ENCODE results near the gene BMPR1B. TPM values are rescaled to one million over a fixed set of nuclear protein-coding genes. Genes with fewer than 3 reads are reported as not detected.

Gene BMPR1B
- total RNA-seq, 4 donors from 2014 or later = 0.46 to 1.3 (median 0.88) TPM

GRCh38 chr4:95021099-95021498 is 263.3 kb downstream of the BMPR1B start:
- WGBS, 2 donors = 98% methylated on average over 1 of the region's 1 CpG
- no peak for DNase-seq (ENCODE audit: low spot score in 2 of 2)
- intact Hi-C loops (cut with DNase I; ENCODE audit: low total_unique reads) = no loop called here
- TF ChIP-seq CTCF (IDR thresholded peaks at IDR 0.05) = no peak
- H3K4me3 ChIP-seq (ENCODE audit: low read depth, poor library complexity, severe bottlenecking) = no peak overlapping the region

- 80 to 86% methylated on average over 5 of the region's 5 CpGs for WGBS, 2 donors
- intact Hi-C loops (cut with DNase I; ENCODE audit: low total_unique reads) = no loop called here
- no peak overlapping the region for H3K4me3 ChIP-seq (ENCODE audit: low read depth, poor library complexity, severe bottlenecking)
- TF ChIP-seq POLR2A (IDR thresholded peaks at IDR 0.05) = no peak
- no peak for TF ChIP-seq CTCF (IDR thresholded peaks at IDR 0.05)
- DNase-seq (ENCODE audit: low spot score in 2 of 2) = no peak
Measured at GRCh38 chr4:95023110-95023509, 265.4 kb downstream of the BMPR1B start.

GRCh38 chr4:95027905-95028618 is 270.3 kb downstream of the BMPR1B start:
- intact Hi-C loops (cut with DNase I; ENCODE audit: low total_unique reads) = no loop called here

GRCh38 chr4:95038791-95039190 is 281.0 kb downstream of the BMPR1B start:
- WGBS, 2 donors = 90 to 92% methylated on average over 4 of the region's 4 CpGs
- DNase-seq (ENCODE audit: low spot score in 2 of 2) = no peak
- TF ChIP-seq CTCF (IDR thresholded peaks at IDR 0.05) = no peak
- no peak for TF ChIP-seq POLR2A (IDR thresholded peaks at IDR 0.05)
- intact Hi-C loops (cut with DNase I; ENCODE audit: low total_unique reads) = no loop called here
- no peak overlapping the region for H3K4me3 ChIP-seq (ENCODE audit: low read depth, poor library complexity, severe bottlenecking)

More at GRCh38 chr4:95027905-95028618, 270.3 kb downstream of the BMPR1B start:
- DNase-seq (ENCODE audit: low spot score in 2 of 2) = no peak
- H3K4me3 ChIP-seq (ENCODE audit: low read depth, poor library complexity, severe bottlenecking) = no peak overlapping the region
- TF ChIP-seq POLR2A (IDR thresholded peaks at IDR 0.05) = no peak
- no peak for TF ChIP-seq CTCF (IDR thresholded peaks at IDR 0.05)

GRCh38 chr4:95044324-95044837 is 286.6 kb downstream of the BMPR1B start:
- 62 to 68% methylated on average over 5 of the region's 5 CpGs for WGBS, 2 donors

More at GRCh38 chr4:95044324-95044837, 286.6 kb downstream of the BMPR1B start:
- H3K4me3 ChIP-seq (ENCODE audit: low read depth, poor library complexity, severe bottlenecking) = no peak overlapping the region
- TF ChIP-seq CTCF (IDR thresholded peaks at IDR 0.05) (no peak), POLR2A (IDR thresholded peaks at IDR 0.05) (no peak)
- DNase-seq (ENCODE audit: low spot score in 2 of 2) = no peak
- intact Hi-C loops (cut with DNase I; ENCODE audit: low total_unique reads) = no loop called here

All from lower leg skin (tissue), 4 donors.